ENCODE measurements around the gene CENPB. TPM values are rescaled to one million over a fixed set of nuclear protein-coding genes. Genes with fewer than 3 reads are reported as not detected.

Gene CENPB
- total RNA-seq, 1 donor from 2014 or later: 83.6 TPM

DNA sequence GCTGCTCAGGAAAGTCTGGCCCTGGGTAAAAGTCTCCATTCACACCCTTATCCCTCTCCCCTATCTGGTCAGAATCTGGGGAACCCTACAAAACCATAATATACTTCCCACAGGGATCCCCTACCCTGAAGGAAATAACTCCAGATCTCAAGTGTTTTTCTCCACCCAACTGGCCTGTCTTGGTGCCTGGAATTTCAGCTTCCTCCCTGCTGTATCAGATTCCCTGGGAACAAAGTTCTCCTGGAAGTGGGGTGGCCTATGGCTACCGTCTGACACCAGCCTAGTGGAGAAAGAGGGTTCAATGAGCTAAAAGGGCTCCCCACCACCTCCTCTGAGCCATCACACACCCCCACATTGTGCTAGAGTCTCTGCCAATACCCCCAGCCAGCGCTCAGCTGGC, 39.1 kb downstream of the CENPB start:
- TF ChIP-seq, protein P1, sequence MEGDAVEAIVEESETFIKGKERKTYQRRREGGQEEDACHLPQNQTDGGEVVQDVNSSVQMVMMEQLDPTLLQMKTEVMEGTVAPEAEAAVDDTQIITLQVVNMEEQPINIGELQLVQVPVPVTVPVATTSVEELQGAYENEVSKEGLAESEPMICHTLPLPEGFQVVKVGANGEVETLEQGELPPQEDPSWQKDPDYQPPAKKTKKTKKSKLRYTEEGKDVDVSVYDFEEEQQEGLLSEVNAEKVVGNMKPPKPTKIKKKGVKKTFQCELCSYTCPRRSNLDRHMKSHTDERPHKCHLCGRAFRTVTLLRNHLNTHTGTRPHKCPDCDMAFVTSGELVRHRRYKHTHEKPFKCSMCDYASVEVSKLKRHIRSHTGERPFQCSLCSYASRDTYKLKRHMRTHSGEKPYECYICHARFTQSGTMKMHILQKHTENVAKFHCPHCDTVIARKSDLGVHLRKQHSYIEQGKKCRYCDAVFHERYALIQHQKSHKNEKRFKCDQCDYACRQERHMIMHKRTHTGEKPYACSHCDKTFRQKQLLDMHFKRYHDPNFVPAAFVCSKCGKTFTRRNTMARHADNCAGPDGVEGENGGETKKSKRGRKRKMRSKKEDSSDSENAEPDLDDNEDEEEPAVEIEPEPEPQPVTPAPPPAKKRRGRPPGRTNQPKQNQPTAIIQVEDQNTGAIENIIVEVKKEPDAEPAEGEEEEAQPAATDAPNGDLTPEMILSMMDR (conservative IDR thresholded peaks at IDR 0.05): no peak
- DNase-seq (ENCODE audit: low read depth, low spot score): no peak
- peaks cover 74% of the 10 kb centered on the region for H3K27me3 Mint-ChIP-seq (ENCODE audit: low read depth)
- H3K36me3 Mint-ChIP-seq (ENCODE audit: low read depth): peaks cover 8% of the 10 kb centered on the region
- no peak overlapping the region for H3K4me3 Mint-ChIP-seq
- no peak overlapping the region for H3K27ac Mint-ChIP-seq (ENCODE audit: unreplicated experiment)
- no peaks in the 10 kb centered on the region for H3K9me3 Mint-ChIP-seq
- peaks cover 18% of the 10 kb centered on the region for H3K4me1 Mint-ChIP-seq

DNA sequence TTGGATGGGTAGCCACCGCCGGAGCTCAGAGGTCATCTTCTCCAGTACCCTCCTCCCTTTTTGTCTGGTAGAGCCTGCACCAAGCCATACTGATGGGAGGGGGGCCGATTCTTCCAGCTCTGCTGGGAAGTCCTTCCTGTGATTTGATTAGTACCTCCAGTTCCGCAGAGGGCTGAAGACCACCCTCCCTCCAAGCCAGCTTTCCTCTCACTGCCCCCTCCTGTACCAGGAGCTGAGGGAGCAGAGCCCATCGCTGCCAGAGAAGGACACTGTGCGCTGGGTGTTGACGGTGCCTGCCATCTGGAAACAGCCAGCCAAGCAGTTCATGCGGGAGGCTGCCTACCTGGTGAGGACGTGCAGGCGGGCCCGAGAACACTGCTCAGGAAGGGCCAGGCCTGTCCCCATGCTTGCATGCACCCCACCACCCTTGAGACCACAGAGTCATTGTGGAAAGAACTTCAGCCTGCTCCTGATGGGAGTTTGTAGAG, 40.8 kb downstream of the CENPB start:
- no peak for DNase-seq (ENCODE audit: low read depth, low spot score)
- Mint-ChIP-seq H3K4me3 (peak overlapping the region; percentile 29), H3K36me3 (ENCODE audit: low read depth) (peaks cover 3% of the 10 kb centered on the region), H3K27ac (ENCODE audit: unreplicated experiment) (no peak overlapping the region), H3K27me3 (ENCODE audit: low read depth) (peaks cover 62% of the 10 kb centered on the region), H3K4me1 (peaks cover 11% of the 10 kb centered on the region), H3K9me3 (no peaks in the 10 kb centered on the region)
- TF ChIP-seq, protein P1 (conservative IDR thresholded peaks at IDR 0.05): no peak

DNA sequence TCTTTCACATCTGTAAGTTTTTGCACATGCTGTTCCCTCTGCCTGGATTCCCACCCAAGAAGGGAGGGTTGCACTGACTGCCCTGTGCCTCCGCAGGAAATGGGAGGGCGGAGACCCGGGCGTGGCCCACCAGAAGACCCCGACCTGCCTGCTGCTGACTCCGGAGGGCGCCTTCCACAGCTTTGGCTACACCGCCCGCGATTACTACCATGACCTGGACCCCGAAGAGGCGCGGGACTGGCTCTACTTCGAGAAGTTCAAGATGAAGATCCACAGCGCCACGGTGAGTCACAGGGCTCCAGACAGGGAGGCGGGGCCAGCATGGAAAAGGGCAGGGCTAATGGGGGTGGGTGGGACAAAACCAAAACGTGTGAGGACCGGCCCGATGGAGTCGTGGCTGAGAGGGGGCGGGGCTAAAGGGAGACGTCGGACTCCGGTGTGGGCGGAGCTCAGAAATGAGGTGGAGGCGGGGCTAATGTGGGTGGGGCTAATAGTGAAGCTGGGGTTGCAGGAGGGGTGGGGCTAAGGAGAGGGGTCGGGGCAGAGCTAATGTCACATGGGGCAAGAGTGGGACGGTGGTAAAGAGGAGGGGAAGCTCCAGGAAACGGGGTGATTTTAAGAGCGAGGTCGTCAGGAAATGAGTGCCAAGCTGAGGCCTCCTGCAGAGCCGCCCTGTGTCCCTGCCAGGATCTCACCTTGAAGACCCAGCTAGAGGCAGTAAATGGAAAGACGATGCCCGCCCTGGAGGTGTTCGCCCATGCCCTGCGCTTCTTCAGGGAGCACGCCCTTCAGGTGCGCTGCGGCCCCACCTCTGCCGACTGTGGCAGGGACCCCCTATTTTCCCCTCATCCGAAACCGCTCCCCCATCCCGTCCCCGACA, 41.5 kb downstream of the CENPB start:
- DNase-seq (ENCODE audit: low read depth, low spot score): peak; percentile 69
- Mint-ChIP-seq H3K27me3 (ENCODE audit: low read depth) (peaks cover 55% of the 10 kb centered on the region), H3K27ac (ENCODE audit: unreplicated experiment) (peak overlapping the region; percentile 39), H3K9me3 (no peaks in the 10 kb centered on the region), H3K4me1 (peaks cover 16% of the 10 kb centered on the region), H3K4me3 (peak overlapping the region; percentile 45), H3K36me3 (ENCODE audit: low read depth) (no peaks in the 10 kb centered on the region)
- TF ChIP-seq, protein P1 (conservative IDR thresholded peaks at IDR 0.05): no peak

DNA sequence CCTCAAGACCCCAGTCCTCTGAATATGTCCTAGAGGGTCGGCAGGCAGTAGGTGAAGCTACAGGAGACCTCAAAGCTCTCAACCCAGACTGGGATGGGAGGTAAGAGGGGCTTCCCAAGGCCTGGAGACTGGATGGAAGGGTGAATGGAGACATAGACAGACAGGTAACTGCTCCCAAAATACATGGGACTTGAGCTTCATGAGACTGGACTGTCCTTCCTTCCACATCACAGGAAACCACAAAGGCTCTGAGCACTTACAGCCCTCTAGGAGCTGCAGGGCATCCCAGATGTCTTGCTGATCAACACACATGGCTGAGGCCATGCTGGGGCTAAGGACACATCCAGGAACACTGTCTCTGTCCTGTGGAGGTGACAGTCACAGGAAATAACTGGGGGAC, 42.5 kb downstream of the CENPB start:
- Mint-ChIP-seq H3K9me3 (no peaks in the 10 kb centered on the region), H3K27me3 (ENCODE audit: low read depth) (peaks cover 49% of the 10 kb centered on the region), H3K36me3 (ENCODE audit: low read depth) (no peaks in the 10 kb centered on the region), H3K4me1 (peaks cover 19% of the 10 kb centered on the region), H3K4me3 (no peak overlapping the region), H3K27ac (ENCODE audit: unreplicated experiment) (no peak overlapping the region)
- TF ChIP-seq, protein P1 (conservative IDR thresholded peaks at IDR 0.05): no peak
- DNase-seq (ENCODE audit: low read depth, low spot score): no peak

DNA sequence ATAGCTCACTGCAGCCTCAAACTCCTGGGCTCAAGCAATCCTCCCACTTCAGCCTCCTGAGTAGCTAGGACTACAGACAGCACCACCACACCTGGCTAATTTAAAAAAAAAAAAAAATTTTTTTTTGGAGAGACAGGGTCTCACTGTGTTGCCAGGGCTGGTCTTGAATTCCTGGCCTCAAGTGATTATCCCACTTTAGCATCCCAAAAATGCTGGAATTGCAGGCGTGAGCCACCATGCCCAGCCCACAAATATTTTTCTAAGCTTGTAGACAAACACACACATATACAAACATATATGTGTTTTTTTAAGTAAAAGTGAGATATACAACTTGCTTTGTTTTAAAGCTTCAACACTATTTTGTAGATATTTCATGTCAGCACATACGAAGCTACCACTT, 43.3 kb downstream of the CENPB start:
- TF ChIP-seq, protein P1 (conservative IDR thresholded peaks at IDR 0.05): no peak
- peaks cover 26% of the 10 kb centered on the region for H3K4me1 Mint-ChIP-seq
- peaks cover 44% of the 10 kb centered on the region for H3K27me3 Mint-ChIP-seq (ENCODE audit: low read depth)
- no peak for DNase-seq (ENCODE audit: low read depth, low spot score)
- no peaks in the 10 kb centered on the region for H3K36me3 Mint-ChIP-seq (ENCODE audit: low read depth)
- H3K4me3 Mint-ChIP-seq: no peak overlapping the region
- no peaks in the 10 kb centered on the region for H3K9me3 Mint-ChIP-seq
- H3K27ac Mint-ChIP-seq (ENCODE audit: unreplicated experiment): no peak overlapping the region
